GM19397 (cell line): ENCODE measurements around the gene DDX17.

Source experiments
- ATAC-seq: cut with Tn5 transposase; IDR thresholded peaks from one replicate; pipeline ENCODE4 v1.9.1; 2021; ENCODE audit warnings: mild to moderate bottlenecking, moderate library complexity; ENCODE audit not compliant: unreplicated experiment

Gene DDX17

DNA sequence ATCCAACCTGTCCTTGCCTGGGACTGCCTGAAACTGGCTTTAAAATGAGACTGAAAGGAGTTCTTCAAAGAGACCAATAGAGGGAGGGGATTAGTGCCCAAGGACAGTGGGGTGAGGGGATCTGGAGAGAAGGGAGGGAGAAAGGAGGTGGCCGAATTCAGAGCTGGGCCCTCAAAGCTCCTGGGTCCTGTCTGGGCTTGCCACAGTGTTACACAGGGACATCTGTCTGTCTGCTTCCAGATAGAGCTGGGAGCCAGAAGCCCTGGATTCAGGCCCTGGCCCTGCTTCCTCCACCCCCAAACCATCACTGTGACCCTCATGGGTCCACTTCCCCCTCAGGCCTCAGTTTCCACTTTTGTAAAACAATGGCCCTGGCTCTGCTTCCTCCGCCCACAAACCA is 54.7 kb downstream of the DDX17 start:
- ATAC-seq = no peak

GRCh38 chr22:38450234-38450797 is 55.8 kb downstream of the DDX17 start:
- no peak for ATAC-seq

DNA sequence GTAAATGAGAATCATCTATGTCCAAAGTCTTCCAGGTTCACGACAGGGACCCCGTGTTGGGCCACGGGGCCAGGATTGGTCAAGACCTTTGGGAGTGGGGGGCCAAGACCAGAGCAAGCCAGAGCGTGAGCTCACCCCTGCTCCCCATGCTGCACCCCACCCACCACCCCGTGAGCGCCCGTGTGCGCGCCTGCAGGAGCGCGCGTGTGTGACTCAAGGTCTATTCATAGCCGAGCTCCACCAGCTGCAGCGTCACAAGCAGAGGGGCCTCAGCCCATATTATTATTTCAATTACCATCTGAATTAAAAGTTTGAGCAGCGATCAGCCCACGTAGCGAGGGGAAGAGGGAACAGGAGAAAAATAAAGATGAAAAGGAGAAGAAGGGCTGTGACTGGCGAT is 56.3 kb downstream of the DDX17 start:
- no peak for ATAC-seq

GRCh38 chr22:38448945-38449745 is 57.0 kb downstream of the DDX17 start:
- ATAC-seq = no peak

DNA sequence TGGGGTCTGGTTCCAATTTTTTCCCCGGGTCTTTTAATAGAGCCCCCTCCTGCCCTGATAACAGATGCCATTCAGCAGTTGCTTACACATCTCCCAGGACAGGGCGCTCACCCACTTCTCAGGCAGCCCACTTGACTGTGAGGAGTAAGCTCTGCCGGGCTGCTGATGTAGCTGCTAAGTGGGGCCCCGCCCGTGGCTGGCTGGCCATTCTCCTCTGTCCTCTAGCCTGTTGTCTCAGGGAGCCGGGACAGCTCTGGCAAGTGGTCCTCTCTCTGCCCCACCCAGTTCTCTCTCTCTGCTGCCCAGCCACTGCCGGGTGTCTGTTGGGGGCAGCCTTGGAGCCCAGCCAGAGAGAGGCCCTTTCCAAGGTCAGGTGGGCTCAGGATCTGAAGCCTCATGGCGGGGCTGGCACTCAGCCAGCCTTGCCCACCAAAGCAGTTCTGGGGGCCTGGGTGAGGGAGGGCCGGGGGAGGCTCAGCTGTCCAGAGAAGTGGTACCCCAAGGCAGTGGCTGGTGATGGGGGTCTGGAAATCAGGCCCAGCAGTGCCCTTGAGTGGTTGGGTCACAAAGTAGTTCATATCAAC is 60.0 kb downstream of the DDX17 start:
- ATAC-seq = no peak

DNA sequence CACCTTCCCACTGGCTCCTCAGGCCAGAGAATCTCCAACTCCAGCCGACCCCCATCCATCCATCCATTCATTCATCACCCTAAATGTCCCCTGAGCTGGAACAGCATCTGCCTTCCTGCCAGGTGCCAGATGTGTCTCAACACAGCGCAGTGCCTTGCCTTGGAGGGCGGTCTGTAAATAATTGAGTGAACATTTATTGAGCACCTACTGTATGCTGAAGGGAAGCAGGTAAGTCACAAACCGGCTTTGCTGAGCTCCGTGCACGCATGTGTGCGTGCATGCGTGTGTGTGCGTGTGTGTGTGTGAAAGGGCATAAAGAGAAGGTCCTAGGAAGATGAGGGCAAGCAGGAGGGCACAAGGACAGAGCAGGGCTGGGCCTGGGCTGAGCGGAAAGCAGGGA is 61.3 kb downstream of the DDX17 start:
- no peak for ATAC-seq

GRCh38 chr22:38443628-38444521 is 62.2 kb downstream of the DDX17 start:
- ATAC-seq = no peak

DNA sequence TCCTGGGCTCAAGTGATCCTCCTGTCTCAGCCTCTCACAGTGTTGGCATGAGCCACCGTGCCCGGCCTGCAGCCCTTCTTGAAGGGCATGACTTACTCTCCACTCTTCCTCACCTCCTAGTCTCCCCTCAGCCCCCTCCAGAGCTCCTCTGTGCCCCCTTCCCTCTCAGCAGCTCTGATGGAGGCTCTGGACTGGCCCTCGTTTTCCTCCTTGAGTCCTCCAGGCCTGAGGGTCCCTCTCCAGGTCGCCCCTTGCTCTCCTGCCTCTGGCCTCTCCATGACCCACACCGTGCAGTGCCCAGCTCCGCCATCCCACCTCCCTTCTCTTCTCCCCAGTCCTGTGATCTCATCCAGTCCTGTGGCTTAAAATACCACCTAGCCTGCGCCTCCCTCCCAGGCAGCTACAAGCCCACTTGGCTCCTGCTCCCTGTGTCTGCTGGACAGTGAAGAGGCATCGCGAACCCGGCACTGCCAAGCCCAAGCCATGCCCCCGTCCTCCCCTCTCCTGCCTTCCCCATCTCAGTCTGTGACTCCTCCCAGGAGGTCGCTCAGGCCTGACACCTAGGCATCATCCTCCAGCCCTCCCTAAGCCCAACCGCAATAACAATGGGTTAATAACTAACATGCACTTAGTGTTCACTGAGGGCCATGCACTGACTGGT is 63.0 kb downstream of the DDX17 start:
- no peak for ATAC-seq

DNA sequence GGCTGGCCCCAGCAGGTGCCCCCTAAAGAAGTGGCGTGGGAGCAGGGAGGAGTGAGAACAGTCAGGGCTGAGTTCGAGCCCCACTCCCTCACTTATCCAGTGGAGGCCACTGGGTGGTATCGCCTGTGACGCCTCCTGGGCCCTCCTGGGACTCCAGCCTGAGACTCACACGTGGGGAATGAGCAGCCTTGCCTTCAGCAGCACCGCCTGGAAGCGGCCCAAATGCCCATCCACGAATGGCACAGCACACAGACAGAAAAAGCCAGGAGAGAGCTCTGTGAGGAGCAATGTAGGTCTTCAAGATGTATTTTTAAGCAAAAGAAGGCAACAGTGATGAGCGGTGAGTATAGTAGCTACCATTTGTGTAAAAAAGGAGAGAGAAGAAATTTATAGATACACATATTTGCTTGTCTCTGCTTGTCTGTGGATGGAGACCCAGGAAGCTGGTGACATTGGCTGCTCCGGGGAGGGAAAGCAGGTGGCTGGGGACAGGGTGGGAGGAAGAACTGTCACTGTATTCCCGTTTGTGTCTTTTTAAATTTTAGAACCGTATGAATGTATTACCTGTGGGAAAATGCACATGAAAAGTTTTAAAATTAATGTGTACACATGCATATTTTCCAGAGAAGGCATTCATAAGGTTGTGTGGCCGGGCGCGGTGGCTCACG is 64.4 kb downstream of the DDX17 start:
- ATAC-seq = no peak

GRCh38 chr22:38440747-38441350 is 65.3 kb downstream of the DDX17 start:
- ATAC-seq = no peak

DNA sequence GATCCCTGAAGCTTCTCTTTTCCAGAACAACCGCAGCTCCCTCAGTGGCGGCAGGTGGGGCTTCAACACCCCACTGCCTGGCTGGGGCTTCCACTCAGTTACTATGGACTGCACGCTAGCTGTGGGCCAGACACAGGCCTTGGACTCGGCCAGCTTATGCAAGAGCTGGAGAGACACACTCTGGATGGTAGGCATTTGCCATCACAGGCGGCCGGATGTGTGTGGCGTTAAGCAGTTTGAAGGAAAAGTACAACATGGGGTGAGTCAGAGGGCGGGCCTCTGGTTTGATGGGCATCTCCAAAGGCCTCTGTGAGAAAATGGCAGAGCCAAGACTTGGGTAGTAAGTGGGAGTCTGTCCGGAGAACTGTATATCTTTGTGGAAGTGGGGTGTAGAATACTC is 68.7 kb downstream of the DDX17 start:
- ATAC-seq = no peak

- no peak for ATAC-seq
These were observed 69.3 kb downstream of the DDX17 start for GRCh38 chr22:38436629-38437395.

DNA sequence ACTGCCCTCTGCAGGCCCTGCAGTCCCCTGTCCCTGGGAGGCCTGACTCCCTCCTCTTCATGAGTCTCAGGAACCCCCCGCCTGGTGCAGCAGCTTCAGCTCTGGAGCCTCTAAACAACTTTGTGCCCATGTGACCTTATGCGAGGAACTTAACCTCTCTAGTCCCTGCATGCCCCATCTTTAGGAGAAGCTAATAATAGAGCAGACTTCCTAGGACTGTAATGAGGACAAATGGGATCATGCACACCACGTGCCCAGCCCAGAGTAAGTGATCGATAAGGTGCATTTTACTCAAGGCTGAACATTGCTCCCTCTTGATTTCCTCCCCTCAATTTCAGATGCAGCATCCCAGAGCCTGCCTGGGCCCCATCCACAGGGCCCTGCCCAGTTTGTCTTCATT is 70.1 kb downstream of the DDX17 start:
- no peak for ATAC-seq

GRCh38 chr22:38435010-38435409 is 71.1 kb downstream of the DDX17 start:
- no peak for ATAC-seq

DNA sequence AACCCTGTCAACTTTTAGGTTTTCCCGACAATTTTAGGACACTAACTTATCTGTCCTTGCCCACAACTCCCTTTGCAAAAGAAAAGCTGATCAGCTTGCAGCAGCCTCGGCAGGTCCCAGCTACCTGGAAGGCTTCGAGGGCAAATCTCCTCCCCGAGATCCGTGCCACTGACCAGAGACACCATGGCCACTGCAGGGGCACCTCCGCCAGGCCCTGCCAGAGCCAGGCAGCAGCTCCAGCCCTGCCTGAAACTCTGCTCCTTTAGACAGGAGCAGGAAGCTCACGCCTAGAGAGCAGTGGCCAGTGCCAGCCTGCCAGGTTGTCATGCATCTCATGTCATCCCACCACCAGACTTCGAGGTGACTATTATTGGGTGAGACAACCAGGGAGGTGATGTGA is 72.2 kb downstream of the DDX17 start:
- no peak for ATAC-seq
